ENCODE measurements around the gene CC2D2A. TPM values are rescaled to one million over a fixed set of nuclear protein-coding genes. Genes with fewer than 3 reads are reported as not detected.

CC2D2A gene
- total and polyA plus RNA-seq, 2 experiments from 2014 or later: 13.9 to 15.8 TPM

- Mint-ChIP-seq H3K36me3 (ENCODE audit: low read depth) (no peaks in the 10 kb centered on the region; the same call in 2 of the 3 replicates), H3K27me3 (ENCODE audit: insufficient read depth, low read depth, poor library complexity) (no peaks in the 10 kb centered on the region), H3K27ac (no peak overlapping the region), H3K4me3 (no peak overlapping the region), H3K9me3 (no peaks in the 10 kb centered on the region), H3K4me1 (no peaks in the 10 kb centered on the region)
- 0 out of 2 replicates have a peak, but pooled peaks cover 3% of the 10 kb centered on the region for H3K9me2 ChIP-seq (ENCODE audit: insufficient read depth)
- no peak overlapping the region for H3K4me2 ChIP-seq
- no peaks in the 10 kb centered on the region for H3F3A ChIP-seq (replicated peaks; ENCODE audit: low read depth)
- H3K4me3 ChIP-seq: no peak overlapping the region
- no peaks in the 10 kb centered on the region for H3K79me2 ChIP-seq (replicated peaks; ENCODE audit: insufficient read depth)
- H3K27ac ChIP-seq (ENCODE audit: low read depth): no peak overlapping the region
- ATAC-seq (no peak), DNase-seq (ENCODE audit: low spot score) (no peak)
- no peaks in the 10 kb centered on the region for H3K4me1 ChIP-seq (ENCODE audit: insufficient read depth)
- TF ChIP-seq, protein P1, sequence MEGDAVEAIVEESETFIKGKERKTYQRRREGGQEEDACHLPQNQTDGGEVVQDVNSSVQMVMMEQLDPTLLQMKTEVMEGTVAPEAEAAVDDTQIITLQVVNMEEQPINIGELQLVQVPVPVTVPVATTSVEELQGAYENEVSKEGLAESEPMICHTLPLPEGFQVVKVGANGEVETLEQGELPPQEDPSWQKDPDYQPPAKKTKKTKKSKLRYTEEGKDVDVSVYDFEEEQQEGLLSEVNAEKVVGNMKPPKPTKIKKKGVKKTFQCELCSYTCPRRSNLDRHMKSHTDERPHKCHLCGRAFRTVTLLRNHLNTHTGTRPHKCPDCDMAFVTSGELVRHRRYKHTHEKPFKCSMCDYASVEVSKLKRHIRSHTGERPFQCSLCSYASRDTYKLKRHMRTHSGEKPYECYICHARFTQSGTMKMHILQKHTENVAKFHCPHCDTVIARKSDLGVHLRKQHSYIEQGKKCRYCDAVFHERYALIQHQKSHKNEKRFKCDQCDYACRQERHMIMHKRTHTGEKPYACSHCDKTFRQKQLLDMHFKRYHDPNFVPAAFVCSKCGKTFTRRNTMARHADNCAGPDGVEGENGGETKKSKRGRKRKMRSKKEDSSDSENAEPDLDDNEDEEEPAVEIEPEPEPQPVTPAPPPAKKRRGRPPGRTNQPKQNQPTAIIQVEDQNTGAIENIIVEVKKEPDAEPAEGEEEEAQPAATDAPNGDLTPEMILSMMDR (conservative IDR thresholded peaks at IDR 0.05; ENCODE audit: low read depth in 2 of 2): no peak
- no peak for TF ChIP-seq EZH2 (IDR thresholded peaks at IDR 0.05; ENCODE audit: low read depth, unreplicated experiment)
- no peaks in the 10 kb centered on the region for H3K27me3 ChIP-seq (ENCODE audit: insufficient read depth)
- no peaks in the 10 kb centered on the region for H4K20me1 ChIP-seq (replicated peaks; ENCODE audit: insufficient read depth)
- no peak overlapping the region for H2AFZ ChIP-seq
- H3K36me3 ChIP-seq (ENCODE audit: insufficient read depth): no peaks in the 10 kb centered on the region
Measured at GRCh38 chr4:15558561-15558960, 88.9 kb downstream of the CC2D2A start.

DNA sequence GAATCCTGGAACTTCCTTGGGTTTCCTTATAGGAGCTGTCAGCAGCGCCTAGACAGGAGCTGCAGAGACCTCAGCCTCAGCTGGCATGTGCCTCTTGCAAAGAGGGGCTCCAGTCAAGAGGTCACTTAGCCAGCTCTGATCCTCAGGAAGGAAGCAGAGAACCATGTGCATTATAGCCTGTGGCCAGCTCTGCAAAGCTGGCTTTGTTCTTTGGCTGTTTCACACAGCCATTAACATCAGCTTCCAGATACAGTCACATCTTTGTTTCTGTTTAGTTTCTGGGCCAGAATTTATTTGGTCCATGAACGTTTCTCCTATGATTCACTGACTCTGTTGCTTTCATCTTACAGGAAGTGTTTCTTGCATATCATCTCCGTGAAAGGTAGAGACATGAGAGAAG, 92.4 kb downstream of the CC2D2A start:
- H3K27ac ChIP-seq (ENCODE audit: low read depth): no peak overlapping the region
- no peak overlapping the region for H3K4me3 ChIP-seq
- DNase-seq (ENCODE audit: low spot score) (no peak), ATAC-seq (no peak)
- Mint-ChIP-seq H3K4me3 (no peak overlapping the region), H3K27me3 (ENCODE audit: insufficient read depth, low read depth, poor library complexity) (no peaks in the 10 kb centered on the region), H3K4me1 (no peaks in the 10 kb centered on the region), H3K27ac (no peak overlapping the region), H3K9me3 (no peaks in the 10 kb centered on the region), H3K36me3 (ENCODE audit: low read depth) (peaks cover 4% of the 10 kb centered on the region; the same call in 1 of the 3 replicates)
- H3K4me1 ChIP-seq (ENCODE audit: insufficient read depth): no peaks in the 10 kb centered on the region
- TF ChIP-seq EZH2phosphoT487 (IDR thresholded peaks at IDR 0.05; ENCODE audit: unreplicated experiment) (no peak), POLR2AphosphoS5 (IDR thresholded peaks at IDR 0.05; ENCODE audit: low read depth) (no peak)
- no peaks in the 10 kb centered on the region for H3F3A ChIP-seq (replicated peaks; ENCODE audit: low read depth)
- no peaks in the 10 kb centered on the region for H3K36me3 ChIP-seq (ENCODE audit: insufficient read depth)
- H4K20me1 ChIP-seq (replicated peaks; ENCODE audit: insufficient read depth): no peaks in the 10 kb centered on the region
- no peak overlapping the region for H2AFZ ChIP-seq
- H3K4me2 ChIP-seq: no peak overlapping the region
- no peaks in the 10 kb centered on the region for H3K79me2 ChIP-seq (replicated peaks; ENCODE audit: insufficient read depth)
- 0 out of 2 replicates have a peak, but pooled peaks cover 3% of the 10 kb centered on the region for H3K9me2 ChIP-seq (ENCODE audit: insufficient read depth)
- no peaks in the 10 kb centered on the region for H3K27me3 ChIP-seq (ENCODE audit: insufficient read depth)

DNA sequence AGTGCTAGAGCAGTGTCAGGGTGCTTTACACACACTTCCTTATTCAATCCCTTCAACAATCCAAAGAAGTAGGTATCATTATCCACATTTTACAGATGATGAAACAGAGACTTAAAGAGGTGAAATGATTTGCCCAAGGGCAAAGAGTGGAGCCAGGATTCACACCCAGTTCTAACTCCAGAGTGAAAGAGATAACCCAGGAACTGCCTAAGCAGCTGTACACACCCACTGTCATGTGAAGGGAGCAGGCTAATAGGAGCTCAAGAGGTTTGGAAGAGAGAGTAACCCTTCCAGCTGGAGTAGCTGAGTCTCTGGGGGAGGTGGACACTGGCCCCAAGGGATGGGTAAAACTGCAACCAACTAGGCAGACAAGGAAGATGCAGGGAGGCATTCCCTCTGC, 92.9 kb downstream of the CC2D2A start:
- Histone ChIP-seq H4K20me1 (replicated peaks; ENCODE audit: insufficient read depth) (no peaks in the 10 kb centered on the region), H3F3A (replicated peaks; ENCODE audit: low read depth) (no peaks in the 10 kb centered on the region), H3K27ac (ENCODE audit: low read depth) (no peak overlapping the region), H3K79me2 (replicated peaks; ENCODE audit: insufficient read depth) (no peaks in the 10 kb centered on the region), H3K36me3 (ENCODE audit: insufficient read depth) (no peaks in the 10 kb centered on the region), H3K9me2 (ENCODE audit: insufficient read depth) (0 out of 2 replicates have a peak, but pooled peaks cover 3% of the 10 kb centered on the region), H2AFZ (no peak overlapping the region), H3K4me3 (no peak overlapping the region), H3K4me2 (no peak overlapping the region), H3K4me1 (ENCODE audit: insufficient read depth) (no peaks in the 10 kb centered on the region), H3K27me3 (ENCODE audit: insufficient read depth) (no peaks in the 10 kb centered on the region)
- H3K27ac Mint-ChIP-seq: no peak overlapping the region
- no peak for ATAC-seq
- no peaks in the 10 kb centered on the region for H3K9me3 Mint-ChIP-seq
- H3K27me3 Mint-ChIP-seq (ENCODE audit: insufficient read depth, low read depth, poor library complexity): no peaks in the 10 kb centered on the region
- no peak for DNase-seq (ENCODE audit: low spot score)
- H3K36me3 Mint-ChIP-seq (ENCODE audit: low read depth): peaks cover 4% of the 10 kb centered on the region; the same call in 1 of the 3 replicates
- H3K4me3 Mint-ChIP-seq: no peak overlapping the region
- no peaks in the 10 kb centered on the region for H3K4me1 Mint-ChIP-seq
- TF ChIP-seq, protein P2, sequence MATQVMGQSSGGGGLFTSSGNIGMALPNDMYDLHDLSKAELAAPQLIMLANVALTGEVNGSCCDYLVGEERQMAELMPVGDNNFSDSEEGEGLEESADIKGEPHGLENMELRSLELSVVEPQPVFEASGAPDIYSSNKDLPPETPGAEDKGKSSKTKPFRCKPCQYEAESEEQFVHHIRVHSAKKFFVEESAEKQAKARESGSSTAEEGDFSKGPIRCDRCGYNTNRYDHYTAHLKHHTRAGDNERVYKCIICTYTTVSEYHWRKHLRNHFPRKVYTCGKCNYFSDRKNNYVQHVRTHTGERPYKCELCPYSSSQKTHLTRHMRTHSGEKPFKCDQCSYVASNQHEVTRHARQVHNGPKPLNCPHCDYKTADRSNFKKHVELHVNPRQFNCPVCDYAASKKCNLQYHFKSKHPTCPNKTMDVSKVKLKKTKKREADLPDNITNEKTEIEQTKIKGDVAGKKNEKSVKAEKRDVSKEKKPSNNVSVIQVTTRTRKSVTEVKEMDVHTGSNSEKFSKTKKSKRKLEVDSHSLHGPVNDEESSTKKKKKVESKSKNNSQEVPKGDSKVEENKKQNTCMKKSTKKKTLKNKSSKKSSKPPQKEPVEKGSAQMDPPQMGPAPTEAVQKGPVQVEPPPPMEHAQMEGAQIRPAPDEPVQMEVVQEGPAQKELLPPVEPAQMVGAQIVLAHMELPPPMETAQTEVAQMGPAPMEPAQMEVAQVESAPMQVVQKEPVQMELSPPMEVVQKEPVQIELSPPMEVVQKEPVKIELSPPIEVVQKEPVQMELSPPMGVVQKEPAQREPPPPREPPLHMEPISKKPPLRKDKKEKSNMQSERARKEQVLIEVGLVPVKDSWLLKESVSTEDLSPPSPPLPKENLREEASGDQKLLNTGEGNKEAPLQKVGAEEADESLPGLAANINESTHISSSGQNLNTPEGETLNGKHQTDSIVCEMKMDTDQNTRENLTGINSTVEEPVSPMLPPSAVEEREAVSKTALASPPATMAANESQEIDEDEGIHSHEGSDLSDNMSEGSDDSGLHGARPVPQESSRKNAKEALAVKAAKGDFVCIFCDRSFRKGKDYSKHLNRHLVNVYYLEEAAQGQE (IDR thresholded peaks at IDR 0.05; ENCODE audit: unreplicated experiment): no peak
- TF ChIP-seq ZNF114 (CRISPR knock-in tag; IDR thresholded peaks at IDR 0.05) (no peak), EZH2 (IDR thresholded peaks at IDR 0.05; ENCODE audit: low read depth, unreplicated experiment) (no peak), STAT1 (IDR thresholded peaks at IDR 0.05; ENCODE audit: unreplicated experiment) (no peak), NANOG (IDR thresholded peaks at IDR 0.05; ENCODE audit: borderline replicate concordance) (no peak), EZH2phosphoT487 (IDR thresholded peaks at IDR 0.05; ENCODE audit: unreplicated experiment) (no peak), POLR2AphosphoS5 (IDR thresholded peaks at IDR 0.05; ENCODE audit: low read depth) (no peak), ZNF331 (CRISPR knock-in tag; IDR thresholded peaks at IDR 0.05; ENCODE audit: low read depth) (no peak), ETS1 (IDR thresholded peaks at IDR 0.05) (no peak)
- TF ChIP-seq, protein P1 (conservative IDR thresholded peaks at IDR 0.05; ENCODE audit: low read depth in 2 of 2): no peak
